HepG2 (cell line): ENCODE measurements around the gene LSM14B. TPM values are rescaled to one million over a fixed set of nuclear protein-coding genes. Genes with fewer than 3 reads are reported as not detected.

Experiments
- ATM ChIP-seq: fragments of 450-650 bp; IDR thresholded peaks from 2 replicates; pipeline ENCODE4 v1.7.1; 2017; ENCODE audit warnings: mild to moderate bottlenecking, borderline replicate concordance
- CREB1 ChIP-seq, 2 experiments: fragments of 450-650 bp in 1 of 2; IDR thresholded peaks; 2 replicates each; pipeline ENCODE4 v1.6.1; 2016 to 2017; ENCODE audit warnings: control low read depth in 1 of 2, mild to moderate bottlenecking in 1 of 2, missing compliant biosample characterization in 1 of 2, missing genetic modification characterization in 1 of 2
- FOXK1 ChIP-seq: sonication (generic); formaldehyde crosslinking; IDR thresholded peaks from 2 replicates; pipeline ENCODE4 v1.4.0; 2020; ENCODE audit warnings: low read depth, missing genetic modification reagents, borderline replicate concordance
- FOXK2 ChIP-seq: fragments of 450-650 bp; IDR thresholded peaks from 2 replicates; pipeline ENCODE4 v1.6.1; 2016
- HHEX ChIP-seq: IDR thresholded peaks from 2 replicates; pipeline ENCODE4 v1.6.1; 2016; ENCODE audit warnings: control low read depth
- KDM5B ChIP-seq: sonication (generic); formaldehyde crosslinking; IDR thresholded peaks from 2 replicates; pipeline ENCODE4 v1.4.0; 2020; ENCODE audit warnings: missing genetic modification reagents, mild to moderate bottlenecking, borderline replicate concordance
- KMT2A ChIP-seq: sonication (generic); formaldehyde crosslinking; IDR thresholded peaks from 2 replicates; pipeline ENCODE4 v1.4.0; 2020; ENCODE audit warnings: missing genetic modification reagents
- KMT2B ChIP-seq: IDR thresholded peaks from 2 replicates; pipeline ENCODE4 v1.6.1; 2016; ENCODE audit warnings: missing genetic modification reagents, missing compliant biosample characterization
- NFE2 ChIP-seq: sonication (generic); formaldehyde crosslinking; IDR thresholded peaks from 2 replicates; pipeline ENCODE4 v1.4.0; 2020; ENCODE audit warnings: missing genetic modification reagents
- NPAS2 ChIP-seq: sonication (generic); formaldehyde crosslinking; IDR thresholded peaks from 2 replicates; pipeline ENCODE4 v1.8.0; 2022; ENCODE audit warnings: mild to moderate bottlenecking, missing genetic modification reagents, borderline replicate concordance
- RBAK ChIP-seq: sonication (generic); formaldehyde crosslinking; IDR thresholded peaks from 2 replicates; pipeline ENCODE4 v1.5.1; 2020; ENCODE audit warnings: mild to moderate bottlenecking, missing genetic modification reagents
- SMAD1 ChIP-seq: sonication (generic); formaldehyde crosslinking; IDR thresholded peaks from 2 replicates; pipeline ENCODE4 v1.4.0; 2020; ENCODE audit warnings: missing genetic modification reagents, low read depth, mild to moderate bottlenecking, borderline replicate concordance
- U2AF1 ChIP-seq: fragments of 200-400 bp; formaldehyde crosslinking; optimal IDR thresholded peaks from 2 replicates; pipeline ENCODE3; 2017; ENCODE audit warnings: mild to moderate bottlenecking, low read depth, low read length
- ZNF253 ChIP-seq: sonication (generic); formaldehyde crosslinking; IDR thresholded peaks from 2 replicates; pipeline ENCODE4 v1.8.0; 2022; ENCODE audit warnings: mild to moderate bottlenecking, missing genetic modification reagents, borderline replicate concordance
- ZNF382 ChIP-seq: sonication (generic); formaldehyde crosslinking; IDR thresholded peaks from 2 replicates; pipeline ENCODE4 v1.5.0; 2020; ENCODE audit warnings: missing genetic modification reagents, mild to moderate bottlenecking, borderline replicate concordance
- ZNF615 ChIP-seq: sonication (generic); formaldehyde crosslinking; IDR thresholded peaks from 2 replicates; pipeline ENCODE4 v1.5.0; 2020; ENCODE audit warnings: mild to moderate bottlenecking, missing genetic modification reagents, borderline replicate concordance
- ZNF616 ChIP-seq: sonication (generic); formaldehyde crosslinking; IDR thresholded peaks from 2 replicates; pipeline ENCODE4 v1.5.0; 2020; ENCODE audit warnings: low read depth, mild to moderate bottlenecking, missing genetic modification reagents
- ZSCAN9 ChIP-seq: IDR thresholded peaks from 2 replicates; pipeline ENCODE4 v1.6.1; 2016; ENCODE audit warnings: borderline replicate concordance
- polyA plus RNA-seq, 8 experiments: library from polyadenylated mRNA; depleted of rRNA in 3 of 8; stranded (reverse) in 7 of 8; unstranded in 1 of 8; fragments of >200 nt; fragmentation: Illumina TruSeq in 4 of 8; extraction: Trizol in 4 of 8; gene quantifications; 2 replicates each; pipeline versions ENCODE4 v1.2.1 to v1.2.3, GENCODE V29; 2011 to 2016; ENCODE audit warnings: low read depth in 4 of 8, missing spikeins in 1 of 8, mixed read lengths in 1 of 8; ENCODE audit not compliant: insufficient read depth in 1 of 8
- total RNA-seq, 5 experiments: library from RNA; depleted of rRNA; stranded (reverse); fragments of >200 nt; fragmentation: Illumina TruSeq; extraction: Trizol; gene quantifications; 2 replicates each; pipeline ENCODE4 v1.2.3, GENCODE V29; 2016; ENCODE audit warnings: low read depth in 1 of 5
- TF ChIP-seq, protein P1 (sequence below): sonication (generic); formaldehyde crosslinking; IDR thresholded peaks from 2 replicates; pipeline ENCODE4 v1.4.0; 2020; ENCODE audit warnings: low read depth, mild to moderate bottlenecking, missing genetic modification reagents
- TF ChIP-seq, protein P2 (sequence below), 2 experiments: sonication (generic) in 1 of 2; formaldehyde crosslinking in 1 of 2; IDR thresholded peaks; 2 replicates each; pipeline versions ENCODE4 v1.5.1 to v1.6.1; 2011 to 2020; ENCODE audit warnings: borderline replicate concordance in 1 of 2, low read depth in 1 of 2, low read length in 1 of 2, mild to moderate bottlenecking in 1 of 2, missing genetic modification reagents in 1 of 2, moderate library complexity in 1 of 2
- TF ChIP-seq, protein P3 (sequence below): sonication (generic); formaldehyde crosslinking; IDR thresholded peaks from 2 replicates; pipeline ENCODE4 v1.4.0; 2020; ENCODE audit warnings: missing genetic modification reagents
- TF ChIP-seq, protein P4 (sequence below): sonication (generic); formaldehyde crosslinking; IDR thresholded peaks from 2 replicates; pipeline ENCODE4 v1.9.0; 2021; ENCODE audit warnings: missing genetic modification reagents, mild to moderate bottlenecking, borderline replicate concordance

The LSM14B gene
- total and polyA plus RNA-seq, 2 of the 13 experiments (the other 11 are each of a cell fraction or from before 2014, with no cell fraction given), result 43.3 to 79.2 TPM

DNA sequence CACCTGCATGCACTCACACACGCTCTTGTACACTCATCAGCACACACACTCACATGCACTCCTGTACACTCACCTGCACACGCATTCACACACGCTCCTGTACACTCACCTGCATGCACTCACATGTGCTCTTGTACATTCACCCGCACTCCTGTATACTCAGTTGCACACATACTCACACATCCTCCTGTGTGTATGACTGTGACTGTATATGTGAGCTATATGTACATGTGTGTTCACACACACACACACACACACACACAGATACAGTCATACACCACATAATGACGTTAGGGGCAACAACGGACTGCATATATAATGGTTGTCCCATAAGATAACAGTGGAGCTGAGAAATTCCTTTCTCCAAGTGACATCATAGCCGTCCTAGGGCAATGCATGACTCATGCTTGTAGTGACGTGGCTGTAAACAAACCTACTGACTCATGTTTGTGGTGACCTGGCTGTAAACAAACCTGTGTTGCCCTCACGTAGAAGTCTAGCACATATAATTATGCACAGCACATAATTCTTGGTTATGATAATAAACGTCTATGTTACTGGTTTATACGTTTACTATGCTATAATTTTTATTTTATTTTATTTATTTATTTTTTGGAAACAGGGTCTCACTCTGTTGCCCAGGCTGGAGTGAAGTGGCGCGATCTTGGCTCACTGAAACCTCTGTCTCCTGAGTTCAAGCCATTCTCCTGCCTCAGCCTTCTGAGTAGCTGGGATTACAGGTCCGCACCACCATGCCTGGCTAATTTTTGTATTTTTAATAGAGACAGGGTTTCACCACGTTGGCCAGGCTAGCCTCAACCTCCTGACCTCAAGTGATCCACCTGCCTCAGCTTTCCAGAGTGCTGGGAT is 33.8 kb upstream of the LSM14B start (continued):
- TF ChIP-seq CREB1 (IDR thresholded peaks at IDR 0.05), result peak; percentile 99
- TF ChIP-seq CREB1 (CRISPR knock-in tag; IDR thresholded peaks at IDR 0.05), result peak; percentile 96
- TF ChIP-seq HHEX (CRISPR knock-in tag), result no peak
- TF ChIP-seq KMT2B (CRISPR knock-in tag), result no peak
- no peak for TF ChIP-seq ZNF382 (CRISPR knock-in tag)
- TF ChIP-seq, protein P1, sequence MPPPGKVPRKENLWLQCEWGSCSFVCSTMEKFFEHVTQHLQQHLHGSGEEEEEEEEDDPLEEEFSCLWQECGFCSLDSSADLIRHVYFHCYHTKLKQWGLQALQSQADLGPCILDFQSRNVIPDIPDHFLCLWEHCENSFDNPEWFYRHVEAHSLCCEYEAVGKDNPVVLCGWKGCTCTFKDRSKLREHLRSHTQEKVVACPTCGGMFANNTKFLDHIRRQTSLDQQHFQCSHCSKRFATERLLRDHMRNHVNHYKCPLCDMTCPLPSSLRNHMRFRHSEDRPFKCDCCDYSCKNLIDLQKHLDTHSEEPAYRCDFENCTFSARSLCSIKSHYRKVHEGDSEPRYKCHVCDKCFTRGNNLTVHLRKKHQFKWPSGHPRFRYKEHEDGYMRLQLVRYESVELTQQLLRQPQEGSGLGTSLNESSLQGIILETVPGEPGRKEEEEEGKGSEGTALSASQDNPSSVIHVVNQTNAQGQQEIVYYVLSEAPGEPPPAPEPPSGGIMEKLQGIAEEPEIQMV (CRISPR knock-in tag), result no peak
- no peak for TF ChIP-seq SMAD1 (CRISPR knock-in tag)
- TF ChIP-seq, protein P2, sequence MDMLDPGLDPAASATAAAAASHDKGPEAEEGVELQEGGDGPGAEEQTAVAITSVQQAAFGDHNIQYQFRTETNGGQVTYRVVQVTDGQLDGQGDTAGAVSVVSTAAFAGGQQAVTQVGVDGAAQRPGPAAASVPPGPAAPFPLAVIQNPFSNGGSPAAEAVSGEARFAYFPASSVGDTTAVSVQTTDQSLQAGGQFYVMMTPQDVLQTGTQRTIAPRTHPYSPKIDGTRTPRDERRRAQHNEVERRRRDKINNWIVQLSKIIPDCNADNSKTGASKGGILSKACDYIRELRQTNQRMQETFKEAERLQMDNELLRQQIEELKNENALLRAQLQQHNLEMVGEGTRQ (IDR thresholded peaks at IDR 0.05; ENCODE audit: low read depth, low read length), result no peak
- TF ChIP-seq, protein P2 (CRISPR knock-in tag; IDR thresholded peaks at IDR 0.05; ENCODE audit: borderline replicate concordance), result no peak
- TF ChIP-seq, protein P3, sequence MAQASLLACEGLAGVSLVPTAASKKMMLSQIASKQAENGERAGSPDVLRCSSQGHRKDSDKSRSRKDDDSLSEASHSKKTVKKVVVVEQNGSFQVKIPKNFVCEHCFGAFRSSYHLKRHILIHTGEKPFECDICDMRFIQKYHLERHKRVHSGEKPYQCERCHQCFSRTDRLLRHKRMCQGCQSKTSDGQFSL (CRISPR knock-in tag), result no peak
- TF ChIP-seq NPAS2, result no peak
- TF ChIP-seq FOXK1 (CRISPR knock-in tag), result peak; percentile 87; the same call in 1 of the 2 replicates
- no peak for TF ChIP-seq ZNF253 (CRISPR knock-in tag)
- TF ChIP-seq ZNF616 (CRISPR knock-in tag), result no peak
- TF ChIP-seq ZNF615, result no peak
- no peak for TF ChIP-seq KMT2A (CRISPR knock-in tag)
- no peak for TF ChIP-seq ZSCAN9 (CRISPR knock-in tag)
- no peak for TF ChIP-seq RBAK
- TF ChIP-seq ATM, result no peak
- TF ChIP-seq NFE2, result no peak
- no peak for TF ChIP-seq U2AF1
- no peak for TF ChIP-seq FOXK2
- TF ChIP-seq KDM5B (CRISPR knock-in tag), result no peak
- TF ChIP-seq, protein P4, sequence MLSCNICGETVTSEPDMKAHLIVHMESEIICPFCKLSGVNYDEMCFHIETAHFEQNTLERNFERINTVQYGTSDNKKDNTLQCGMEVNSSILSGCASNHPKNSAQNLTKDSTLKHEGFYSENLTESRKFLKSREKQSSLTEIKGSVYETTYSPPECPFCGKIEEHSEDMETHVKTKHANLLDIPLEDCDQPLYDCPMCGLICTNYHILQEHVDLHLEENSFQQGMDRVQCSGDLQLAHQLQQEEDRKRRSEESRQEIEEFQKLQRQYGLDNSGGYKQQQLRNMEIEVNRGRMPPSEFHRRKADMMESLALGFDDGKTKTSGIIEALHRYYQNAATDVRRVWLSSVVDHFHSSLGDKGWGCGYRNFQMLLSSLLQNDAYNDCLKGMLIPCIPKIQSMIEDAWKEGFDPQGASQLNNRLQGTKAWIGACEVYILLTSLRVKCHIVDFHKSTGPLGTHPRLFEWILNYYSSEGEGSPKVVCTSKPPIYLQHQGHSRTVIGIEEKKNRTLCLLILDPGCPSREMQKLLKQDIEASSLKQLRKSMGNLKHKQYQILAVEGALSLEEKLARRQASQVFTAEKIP (CRISPR knock-in tag), result no peak
